ENCODE measurements around the gene FPGS.
"Not testable (repeated sequence)": the region's sequence is repeated elsewhere in the genome, so short reads cannot be mapped to it uniquely, and the experiment has no call there.

Gene FPGS, protein sequence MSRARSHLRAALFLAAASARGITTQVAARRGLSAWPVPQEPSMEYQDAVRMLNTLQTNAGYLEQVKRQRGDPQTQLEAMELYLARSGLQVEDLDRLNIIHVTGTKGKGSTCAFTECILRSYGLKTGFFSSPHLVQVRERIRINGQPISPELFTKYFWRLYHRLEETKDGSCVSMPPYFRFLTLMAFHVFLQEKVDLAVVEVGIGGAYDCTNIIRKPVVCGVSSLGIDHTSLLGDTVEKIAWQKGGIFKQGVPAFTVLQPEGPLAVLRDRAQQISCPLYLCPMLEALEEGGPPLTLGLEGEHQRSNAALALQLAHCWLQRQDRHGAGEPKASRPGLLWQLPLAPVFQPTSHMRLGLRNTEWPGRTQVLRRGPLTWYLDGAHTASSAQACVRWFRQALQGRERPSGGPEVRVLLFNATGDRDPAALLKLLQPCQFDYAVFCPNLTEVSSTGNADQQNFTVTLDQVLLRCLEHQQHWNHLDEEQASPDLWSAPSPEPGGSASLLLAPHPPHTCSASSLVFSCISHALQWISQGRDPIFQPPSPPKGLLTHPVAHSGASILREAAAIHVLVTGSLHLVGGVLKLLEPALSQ

DNA sequence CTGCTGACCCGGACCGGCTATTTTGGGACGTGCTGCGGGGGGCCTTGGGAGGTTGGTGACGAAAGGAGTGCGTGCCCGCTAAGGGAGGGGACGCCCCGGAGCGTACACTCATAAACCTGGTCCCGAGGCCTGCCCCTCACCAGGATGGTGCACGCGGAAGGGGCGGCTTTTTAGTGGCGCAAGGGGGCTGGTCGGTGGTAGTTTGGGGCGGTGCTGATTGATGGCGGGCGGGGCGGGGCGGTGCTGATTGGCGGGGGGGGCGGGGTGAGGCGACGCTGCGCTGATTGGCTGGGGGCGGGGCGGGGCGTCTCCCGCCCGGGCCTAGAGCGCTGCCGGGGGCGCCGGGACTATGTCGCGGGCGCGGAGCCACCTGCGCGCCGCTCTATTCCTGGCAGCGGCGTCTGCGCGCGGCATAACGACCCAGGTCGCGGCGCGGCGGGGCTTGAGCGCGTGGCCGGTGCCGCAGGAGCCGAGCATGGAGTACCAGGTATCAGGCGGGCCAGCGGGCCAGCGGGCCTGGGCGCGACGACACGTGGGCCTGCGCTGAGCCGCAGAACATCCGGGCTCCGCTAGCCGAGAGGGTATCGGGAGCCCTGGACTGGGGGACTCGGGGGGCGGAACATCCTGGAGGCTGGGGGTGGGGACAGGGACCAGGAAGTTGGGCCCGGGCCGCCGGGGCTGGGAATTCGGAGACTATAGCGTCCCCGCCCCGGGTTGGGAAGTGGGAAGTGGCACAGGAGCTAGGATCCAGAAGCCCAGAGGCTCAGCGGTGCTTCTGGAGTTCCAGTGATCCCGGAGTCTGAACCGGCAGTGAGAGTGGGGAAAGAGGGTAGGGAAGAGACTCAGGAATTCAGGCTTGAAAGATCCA, at the start of gene FPGS:
FPGS (plus strand) TSS at position 307 of the 868 bp plus-strand sequence; CDS start at position 350, 43 bp downstream.
- peaks cover 10% of the 10 kb centered on the region for H3K4me1 ChIP-seq (ENCODE audit: control insufficient read depth, insufficient read depth, low read length)
- H3K36me3 ChIP-seq (ENCODE audit: control insufficient read depth, insufficient read depth, low read length), result peaks cover 4% of the 10 kb centered on the region
- H3K27me3 ChIP-seq (ENCODE audit: control insufficient read depth, insufficient read depth, low read length), result no peaks in the 10 kb centered on the region
- peak within 1 kb of the TSS; percentile 80 for H3K27ac ChIP-seq (ENCODE audit: low read depth, low read length)
- H3K9ac ChIP-seq (ENCODE audit: low read length), result peak within 1 kb of the TSS; percentile 79
- peak within 1 kb of the TSS; percentile 88 for H3K4me3 ChIP-seq (ENCODE audit: low read length)

DNA sequence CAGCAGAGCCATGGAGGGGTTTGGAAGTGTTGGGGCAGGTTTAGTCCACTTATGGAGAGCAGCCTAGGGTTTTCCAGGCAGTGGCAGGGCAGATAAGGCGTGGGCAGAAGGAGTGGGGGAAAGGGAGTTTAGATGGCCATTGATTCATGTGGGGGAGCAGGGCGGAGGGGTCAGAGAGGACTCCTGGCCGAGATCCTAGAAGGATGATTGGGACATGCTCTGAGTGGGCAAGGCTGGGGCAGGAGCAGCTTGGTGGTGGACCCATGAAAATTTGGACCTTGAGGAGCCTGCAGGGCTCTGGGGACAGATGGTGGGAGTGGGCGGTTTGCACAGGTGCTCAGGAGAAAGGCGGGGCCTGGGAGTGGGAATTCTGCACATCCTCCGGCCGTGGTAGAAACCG, 49.5 kb upstream of the FPGS start:
- no peaks in the 10 kb centered on the region for H3K4me1 ChIP-seq (ENCODE audit: control insufficient read depth, insufficient read depth, low read length)
- no peak overlapping the region for H3K4me3 ChIP-seq (ENCODE audit: low read length)
- no peak overlapping the region for H3K27ac ChIP-seq (ENCODE audit: low read depth, low read length)
- no peaks in the 10 kb centered on the region for H3K27me3 ChIP-seq (ENCODE audit: control insufficient read depth, insufficient read depth, low read length)
- H3K36me3 ChIP-seq (ENCODE audit: control insufficient read depth, insufficient read depth, low read length), result peaks cover 3% of the 10 kb centered on the region
- H3K9ac ChIP-seq (ENCODE audit: low read length), result no peak overlapping the region

DNA sequence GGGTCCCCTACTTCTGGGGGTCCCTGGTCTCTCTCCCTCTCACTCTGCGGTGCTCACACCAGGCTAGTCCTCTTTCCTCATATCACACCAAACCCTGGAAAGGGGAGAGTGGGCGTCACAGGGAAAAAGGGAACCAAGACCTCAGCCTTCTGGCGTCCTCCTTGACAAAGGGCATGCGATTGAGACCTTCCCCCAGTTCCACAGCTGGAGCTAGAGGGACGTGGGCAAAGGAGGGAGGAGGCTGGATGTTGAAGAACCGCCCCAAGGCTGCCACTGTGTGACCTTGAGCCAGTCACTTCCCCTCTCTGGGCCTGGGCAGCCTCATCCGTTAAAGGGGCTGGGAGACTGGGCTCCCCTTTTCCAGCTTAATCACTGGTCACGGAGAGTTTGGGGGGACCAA, 49.1 kb upstream of the FPGS start:
- H3K9ac ChIP-seq (ENCODE audit: low read length), result no peak overlapping the region
- no peaks in the 10 kb centered on the region for H3K27me3 ChIP-seq (ENCODE audit: control insufficient read depth, insufficient read depth, low read length)
- H3K27ac ChIP-seq (ENCODE audit: low read depth, low read length), result no peak overlapping the region
- peaks cover 6% of the 10 kb centered on the region for H3K36me3 ChIP-seq (ENCODE audit: control insufficient read depth, insufficient read depth, low read length)
- H3K4me1 ChIP-seq (ENCODE audit: control insufficient read depth, insufficient read depth, low read length), result no peaks in the 10 kb centered on the region
- H3K4me3 ChIP-seq (ENCODE audit: low read length), result no peak overlapping the region

DNA sequence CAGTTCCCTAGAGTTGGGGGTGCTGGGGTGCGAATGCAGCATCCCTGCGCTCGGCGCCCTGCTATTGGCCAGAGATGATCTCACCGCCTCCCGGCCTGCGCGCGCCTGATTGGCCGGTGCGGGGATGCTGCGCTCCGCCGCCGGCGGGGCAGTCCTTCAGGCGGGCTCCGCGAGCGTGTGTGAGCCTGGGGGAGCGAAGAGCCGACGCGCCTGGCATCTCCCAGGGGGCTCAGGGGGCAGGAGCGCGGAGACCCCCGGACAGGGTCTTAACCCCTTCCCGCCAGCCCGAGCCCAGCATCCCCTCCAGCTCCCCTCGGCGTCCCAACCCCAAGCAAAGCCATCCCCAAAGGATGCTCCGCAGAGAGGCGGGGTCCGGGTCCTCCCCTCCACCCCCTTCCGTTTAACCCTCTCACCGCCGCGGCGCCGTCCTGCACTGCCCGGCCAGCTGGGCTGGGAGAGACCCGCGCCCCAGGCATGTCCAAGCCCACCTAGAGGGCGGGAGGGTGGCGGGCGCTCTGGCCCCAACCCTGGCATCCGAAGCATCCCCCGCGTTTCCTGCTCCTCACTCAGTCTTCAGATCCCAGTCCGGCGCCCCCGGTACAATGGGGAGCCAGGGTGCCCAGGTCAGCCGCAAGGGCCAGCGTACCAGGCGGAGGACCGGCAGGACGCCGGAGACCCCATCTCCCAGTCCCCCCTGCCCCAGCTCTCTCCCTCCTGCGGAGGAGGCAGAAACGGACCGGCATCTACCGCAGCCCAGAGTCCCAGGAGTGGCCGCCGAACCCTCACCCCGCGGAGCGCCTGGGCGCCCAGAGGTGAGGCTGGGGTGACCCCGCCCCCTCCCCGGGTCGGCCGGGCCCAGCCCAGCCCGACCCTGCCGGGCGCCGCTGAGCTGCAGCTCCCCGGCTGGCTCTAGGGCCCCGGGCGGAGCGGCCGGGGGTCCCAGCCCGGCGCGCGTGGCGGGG, 48.3 kb upstream of the FPGS start:
- H3K4me3 ChIP-seq (ENCODE audit: low read length), result no peak overlapping the region
- H3K4me1 ChIP-seq (ENCODE audit: control insufficient read depth, insufficient read depth, low read length), result no peaks in the 10 kb centered on the region

DNA sequence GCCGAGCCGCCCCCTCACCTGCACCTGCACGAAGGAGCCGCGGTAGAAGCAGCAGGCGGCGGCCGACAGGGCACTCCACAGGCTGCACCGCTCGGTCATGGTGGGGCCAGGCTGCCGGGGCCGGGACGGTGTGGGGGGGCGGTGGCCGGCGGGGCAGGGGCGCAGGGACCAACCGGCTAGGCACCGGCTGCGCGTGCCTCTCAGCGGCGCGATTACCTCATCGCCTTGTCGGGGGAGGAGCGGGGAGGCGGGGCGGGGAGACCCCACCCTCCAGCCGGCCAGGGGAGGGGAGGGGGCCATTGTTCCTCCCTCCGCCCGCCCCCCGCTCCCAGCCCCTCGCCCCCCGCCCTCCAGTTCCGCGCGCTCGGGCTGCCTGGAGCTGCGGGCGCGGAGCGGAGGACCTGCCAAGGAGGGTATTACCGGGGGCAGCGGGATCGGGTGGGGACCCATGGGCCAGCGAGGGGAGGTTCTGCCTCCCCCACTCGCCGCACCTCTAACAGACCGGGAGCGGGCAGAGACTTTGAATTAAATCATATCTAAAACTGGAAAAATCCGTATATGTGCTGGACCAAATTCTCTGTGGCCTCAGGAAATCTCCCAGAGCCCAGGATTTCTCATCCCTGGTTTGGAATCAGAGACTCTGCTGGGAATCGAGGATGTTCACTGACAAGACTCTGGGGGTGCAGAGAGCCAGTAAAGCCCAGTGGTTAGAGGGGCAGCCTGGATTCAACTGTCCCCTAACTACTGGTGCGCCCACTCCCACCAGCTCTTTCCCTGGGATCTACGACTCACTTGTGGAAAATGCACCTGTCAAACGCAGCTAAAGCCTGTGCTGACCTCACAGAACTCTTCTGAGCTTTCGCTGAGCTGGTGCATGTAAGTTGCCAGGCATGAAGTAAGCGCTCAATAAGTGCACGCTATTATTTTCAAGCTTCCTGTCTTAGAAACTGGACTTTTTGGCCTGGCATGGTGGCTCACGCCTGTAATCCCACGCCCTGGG, 47.3 kb upstream of the FPGS start:
- Histone ChIP-seq H3K4me1 (ENCODE audit: control insufficient read depth, insufficient read depth, low read length) (no peaks in the 10 kb centered on the region), H3K27me3 (ENCODE audit: control insufficient read depth, insufficient read depth, low read length) (no peaks in the 10 kb centered on the region), H3K36me3 (ENCODE audit: control insufficient read depth, insufficient read depth, low read length) (peaks cover 6% of the 10 kb centered on the region), H3K27ac (ENCODE audit: low read depth, low read length) (no peak overlapping the region), H3K4me3 (ENCODE audit: low read length) (no peak overlapping the region), H3K9ac (ENCODE audit: low read length) (no peak overlapping the region)

More for the DNA sequence above, 48.3 kb upstream of the FPGS start:
- H3K9ac ChIP-seq (ENCODE audit: low read length), result no peak overlapping the region
- no peaks in the 10 kb centered on the region for H3K27me3 ChIP-seq (ENCODE audit: control insufficient read depth, insufficient read depth, low read length)
- no peak overlapping the region for H3K27ac ChIP-seq (ENCODE audit: low read depth, low read length)
- peaks cover 6% of the 10 kb centered on the region for H3K36me3 ChIP-seq (ENCODE audit: control insufficient read depth, insufficient read depth, low read length)

DNA sequence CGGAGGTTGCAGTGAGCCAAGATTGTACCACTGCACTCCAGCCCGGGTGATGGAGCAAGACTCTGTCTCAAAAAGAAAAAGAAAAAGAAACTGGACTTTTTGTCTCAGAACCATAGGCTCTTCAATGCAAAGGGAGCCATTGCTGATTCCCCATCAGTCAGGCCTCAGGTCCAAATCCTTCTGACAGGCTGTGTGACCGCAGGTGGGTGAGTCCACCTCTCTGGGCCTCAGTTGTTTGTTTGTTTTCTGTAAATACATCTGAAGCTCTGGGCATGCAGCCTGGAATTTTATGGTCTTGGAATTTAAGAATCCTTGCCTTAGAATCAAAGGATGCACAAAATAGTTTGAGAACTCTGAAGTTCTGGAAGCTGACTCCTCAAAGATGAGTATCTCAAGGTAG, 46.4 kb upstream of the FPGS start:
- H3K4me3 ChIP-seq (ENCODE audit: low read length), result no peak overlapping the region
- H3K9ac ChIP-seq (ENCODE audit: low read length), result no peak overlapping the region
- peaks cover 3% of the 10 kb centered on the region for H3K36me3 ChIP-seq (ENCODE audit: control insufficient read depth, insufficient read depth, low read length)
- no peaks in the 10 kb centered on the region for H3K4me1 ChIP-seq (ENCODE audit: control insufficient read depth, insufficient read depth, low read length)
- H3K27me3 ChIP-seq (ENCODE audit: control insufficient read depth, insufficient read depth, low read length), result no peaks in the 10 kb centered on the region
- no peak overlapping the region for H3K27ac ChIP-seq (ENCODE audit: low read depth, low read length)

DNA sequence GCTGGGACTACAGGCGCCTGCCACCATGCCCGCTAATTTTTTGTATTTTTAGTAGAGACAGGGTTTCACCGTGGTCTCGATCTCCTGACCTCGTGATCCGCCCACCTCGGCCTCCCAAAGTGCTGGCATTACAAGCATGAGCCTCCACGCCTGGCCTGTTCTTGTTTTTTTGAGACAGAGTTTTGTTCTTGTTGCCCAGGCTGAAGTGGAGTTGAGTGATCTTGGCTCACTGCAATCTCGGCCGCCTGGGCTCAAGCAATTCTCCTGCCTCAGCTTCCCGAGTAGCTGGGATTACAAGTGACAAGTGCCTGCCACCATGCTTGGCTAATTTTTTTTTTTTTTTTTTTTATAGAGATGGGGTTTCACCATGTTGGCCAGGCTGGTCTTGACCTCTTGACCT, 45.9 kb upstream of the FPGS start:
- not testable (repeated sequence) for H3K27ac ChIP-seq (ENCODE audit: low read depth, low read length); H3K36me3 ChIP-seq (ENCODE audit: control insufficient read depth, insufficient read depth, low read length); H3K27me3 ChIP-seq (ENCODE audit: control insufficient read depth, insufficient read depth, low read length)

DNA sequence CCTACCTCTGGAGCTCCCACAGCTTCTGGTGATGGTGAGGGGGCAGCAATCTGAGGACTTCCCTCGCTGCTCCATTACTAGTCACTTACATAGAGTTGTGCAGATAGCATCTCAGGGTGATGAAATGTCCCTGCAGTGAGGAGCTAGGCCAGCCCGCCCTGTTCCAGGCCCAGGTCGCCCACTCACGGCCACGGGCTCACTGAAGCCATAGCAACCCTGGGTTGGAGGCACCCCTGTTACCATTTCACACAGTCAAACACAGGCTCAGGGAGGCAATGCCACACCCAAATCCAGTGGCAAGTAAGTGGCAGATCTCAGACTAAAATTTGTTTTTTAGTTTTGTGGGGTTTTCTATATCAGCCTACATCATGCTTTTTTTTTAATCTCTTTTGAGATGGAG, 43.8 kb upstream of the FPGS start:
- no peak overlapping the region for H3K4me3 ChIP-seq (ENCODE audit: low read length)
- H3K27ac ChIP-seq (ENCODE audit: low read depth, low read length), result no peak overlapping the region
- no peaks in the 10 kb centered on the region for H3K4me1 ChIP-seq (ENCODE audit: control insufficient read depth, insufficient read depth, low read length)
- H3K27me3 ChIP-seq (ENCODE audit: control insufficient read depth, insufficient read depth, low read length), result no peaks in the 10 kb centered on the region
- peaks cover 3% of the 10 kb centered on the region for H3K36me3 ChIP-seq (ENCODE audit: control insufficient read depth, insufficient read depth, low read length)
- H3K9ac ChIP-seq (ENCODE audit: low read length), result no peak overlapping the region

More for the DNA sequence above, 45.9 kb upstream of the FPGS start:
- not testable (repeated sequence) for H3K9ac ChIP-seq (ENCODE audit: low read length); H3K4me3 ChIP-seq (ENCODE audit: low read length); H3K4me1 ChIP-seq (ENCODE audit: control insufficient read depth, insufficient read depth, low read length)

DNA sequence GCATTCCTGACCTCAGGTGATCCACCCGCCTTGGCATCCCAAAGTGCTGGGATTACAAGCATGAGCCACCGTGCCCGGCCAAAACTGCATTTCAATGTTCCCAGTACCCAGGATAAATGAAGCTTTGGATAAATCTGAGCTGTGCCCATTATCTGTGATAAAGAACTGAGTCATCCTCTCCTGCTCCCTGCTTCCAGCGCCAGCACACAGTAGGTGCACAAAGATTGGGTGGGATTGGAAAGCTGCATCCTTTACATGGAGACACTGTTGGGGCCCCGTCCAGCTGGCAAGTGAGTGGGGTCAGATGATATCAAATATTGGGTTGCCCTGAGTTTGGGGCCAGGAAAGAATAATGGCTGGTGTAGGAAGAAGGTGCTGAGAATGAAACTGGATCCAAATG, 41.6 kb upstream of the FPGS start:
- no peak overlapping the region for H3K4me3 ChIP-seq (ENCODE audit: low read length)
- no peak overlapping the region for H3K27ac ChIP-seq (ENCODE audit: low read depth, low read length)
- H3K9ac ChIP-seq (ENCODE audit: low read length), result no peak overlapping the region
- peaks cover 3% of the 10 kb centered on the region for H3K36me3 ChIP-seq (ENCODE audit: control insufficient read depth, insufficient read depth, low read length)
- no peaks in the 10 kb centered on the region for H3K4me1 ChIP-seq (ENCODE audit: control insufficient read depth, insufficient read depth, low read length)
- no peaks in the 10 kb centered on the region for H3K27me3 ChIP-seq (ENCODE audit: control insufficient read depth, insufficient read depth, low read length)

DNA sequence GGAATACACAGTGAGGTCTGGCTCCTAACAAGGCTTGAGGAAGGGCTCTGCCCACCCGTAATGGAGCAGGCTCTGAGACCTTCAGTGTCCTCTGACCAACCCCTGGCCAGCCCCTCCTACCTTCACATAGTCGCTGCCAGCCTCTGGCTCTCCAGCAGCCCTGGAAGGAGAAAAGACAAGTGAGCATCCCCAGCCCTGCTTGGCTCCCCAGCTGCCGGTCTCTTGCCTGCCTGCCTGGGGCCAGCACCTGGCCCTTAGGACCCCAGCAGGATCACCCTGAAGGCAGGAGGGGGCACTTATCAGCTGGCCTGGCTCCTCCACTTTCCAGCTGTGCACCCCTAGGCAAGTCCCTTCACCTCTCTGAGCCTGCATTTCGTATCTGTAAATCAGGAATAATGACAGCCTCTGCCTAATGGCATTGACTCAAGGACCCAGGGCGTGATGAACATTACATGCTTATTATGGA, 41.2 kb upstream of the FPGS start:
- H3K27me3 ChIP-seq (ENCODE audit: control insufficient read depth, insufficient read depth, low read length), result no peaks in the 10 kb centered on the region
- H3K36me3 ChIP-seq (ENCODE audit: control insufficient read depth, insufficient read depth, low read length), result peaks cover 3% of the 10 kb centered on the region
- no peak overlapping the region for H3K27ac ChIP-seq (ENCODE audit: low read depth, low read length)
- H3K9ac ChIP-seq (ENCODE audit: low read length), result no peak overlapping the region
- no peaks in the 10 kb centered on the region for H3K4me1 ChIP-seq (ENCODE audit: control insufficient read depth, insufficient read depth, low read length)
- no peak overlapping the region for H3K4me3 ChIP-seq (ENCODE audit: low read length)
